GM12878 (cell line): ENCODE data around the gene SPINK8.

Experiments used
- BMI1 ChIP-seq: fragments of 450-650 bp; IDR thresholded peaks from 2 replicates; pipeline ENCODE4 v1.6.1; 2016; ENCODE audit warnings: mild to moderate bottlenecking, moderate library complexity, borderline replicate concordance
- CBX5 ChIP-seq: sonication (generic); IDR thresholded peaks from 2 replicates; pipeline ENCODE4 v1.6.1; 2016; ENCODE audit warnings: low read depth, moderate library complexity, mild to moderate bottlenecking, inconsistent platforms
- CREB1 ChIP-seq: IDR thresholded peaks from 2 replicates; pipeline ENCODE4 v1.6.1; 2012; ENCODE audit warnings: low read depth, mild to moderate bottlenecking, inconsistent platforms
- SMAD1 ChIP-seq: fragments of 450-650 bp; IDR thresholded peaks from 2 replicates; pipeline ENCODE4 v1.6.1; 2018; ENCODE audit warnings: mild to moderate bottlenecking, low read depth; ENCODE audit not compliant: partially characterized antibody
- TARDBP ChIP-seq: IDR thresholded peaks from 2 replicates; pipeline ENCODE4 v1.6.1; 2016; ENCODE audit warnings: borderline replicate concordance
- TF ChIP-seq, protein P1 (sequence below): fragments of 450-650 bp; IDR thresholded peaks from 2 replicates; pipeline ENCODE4 v1.6.1; 2017; ENCODE audit warnings: mild to moderate bottlenecking
- TF ChIP-seq, protein P2 (sequence below), 3 experiments: IDR thresholded peaks in 2 of 3; conservative IDR thresholded peaks in 1 of 3; 2 replicates each; pipeline ENCODE4 v1.5.1; 2011; ENCODE audit warnings: low read depth in 3 of 3, low read length in 3 of 3, mild to moderate bottlenecking in 3 of 3, control low read depth in 2 of 3, moderate library complexity in 2 of 3, inconsistent platforms in 1 of 3, mixed read lengths in 1 of 3; ENCODE audit not compliant: control insufficient read depth in 2 of 3, insufficient read depth in 1 of 3; ENCODE audit errors: extremely low read depth in 1 of 3
- TF ChIP-seq, protein P3 (sequence below): IDR thresholded peaks from 2 replicates; pipeline ENCODE4 v1.6.1; 2011; ENCODE audit warnings: low read depth, mild to moderate bottlenecking, low read length, moderate library complexity, borderline replicate concordance; ENCODE audit errors: extremely low read depth

DNA sequence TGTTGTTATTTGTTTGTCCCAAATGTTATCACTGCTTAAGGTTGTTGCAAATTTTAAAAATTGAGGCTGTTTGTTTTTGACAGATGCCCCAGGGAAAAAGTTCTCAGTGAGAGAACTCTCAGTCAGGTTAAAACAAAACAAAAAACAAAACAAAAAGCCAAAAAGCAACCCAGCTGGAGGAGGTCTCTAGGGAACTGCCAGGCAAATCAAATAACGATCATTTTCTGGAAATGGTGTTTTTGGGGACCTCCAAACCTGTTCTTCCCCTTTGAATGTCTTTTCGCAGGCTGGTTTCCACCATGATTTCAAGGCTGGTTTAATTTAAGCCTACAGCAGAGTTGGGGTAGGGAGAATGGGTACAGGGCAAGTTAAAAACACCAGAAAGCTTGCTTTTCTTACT is 27.2 kb downstream of the SPINK8 start:
- TF ChIP-seq, protein P1, sequence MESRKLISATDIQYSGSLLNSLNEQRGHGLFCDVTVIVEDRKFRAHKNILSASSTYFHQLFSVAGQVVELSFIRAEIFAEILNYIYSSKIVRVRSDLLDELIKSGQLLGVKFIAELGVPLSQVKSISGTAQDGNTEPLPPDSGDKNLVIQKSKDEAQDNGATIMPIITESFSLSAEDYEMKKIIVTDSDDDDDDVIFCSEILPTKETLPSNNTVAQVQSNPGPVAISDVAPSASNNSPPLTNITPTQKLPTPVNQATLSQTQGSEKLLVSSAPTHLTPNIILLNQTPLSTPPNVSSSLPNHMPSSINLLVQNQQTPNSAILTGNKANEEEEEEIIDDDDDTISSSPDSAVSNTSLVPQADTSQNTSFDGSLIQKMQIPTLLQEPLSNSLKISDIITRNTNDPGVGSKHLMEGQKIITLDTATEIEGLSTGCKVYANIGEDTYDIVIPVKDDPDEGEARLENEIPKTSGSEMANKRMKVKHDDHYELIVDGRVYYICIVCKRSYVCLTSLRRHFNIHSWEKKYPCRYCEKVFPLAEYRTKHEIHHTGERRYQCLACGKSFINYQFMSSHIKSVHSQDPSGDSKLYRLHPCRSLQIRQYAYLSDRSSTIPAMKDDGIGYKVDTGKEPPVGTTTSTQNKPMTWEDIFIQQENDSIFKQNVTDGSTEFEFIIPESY: no peak
- TF ChIP-seq, protein P2, sequence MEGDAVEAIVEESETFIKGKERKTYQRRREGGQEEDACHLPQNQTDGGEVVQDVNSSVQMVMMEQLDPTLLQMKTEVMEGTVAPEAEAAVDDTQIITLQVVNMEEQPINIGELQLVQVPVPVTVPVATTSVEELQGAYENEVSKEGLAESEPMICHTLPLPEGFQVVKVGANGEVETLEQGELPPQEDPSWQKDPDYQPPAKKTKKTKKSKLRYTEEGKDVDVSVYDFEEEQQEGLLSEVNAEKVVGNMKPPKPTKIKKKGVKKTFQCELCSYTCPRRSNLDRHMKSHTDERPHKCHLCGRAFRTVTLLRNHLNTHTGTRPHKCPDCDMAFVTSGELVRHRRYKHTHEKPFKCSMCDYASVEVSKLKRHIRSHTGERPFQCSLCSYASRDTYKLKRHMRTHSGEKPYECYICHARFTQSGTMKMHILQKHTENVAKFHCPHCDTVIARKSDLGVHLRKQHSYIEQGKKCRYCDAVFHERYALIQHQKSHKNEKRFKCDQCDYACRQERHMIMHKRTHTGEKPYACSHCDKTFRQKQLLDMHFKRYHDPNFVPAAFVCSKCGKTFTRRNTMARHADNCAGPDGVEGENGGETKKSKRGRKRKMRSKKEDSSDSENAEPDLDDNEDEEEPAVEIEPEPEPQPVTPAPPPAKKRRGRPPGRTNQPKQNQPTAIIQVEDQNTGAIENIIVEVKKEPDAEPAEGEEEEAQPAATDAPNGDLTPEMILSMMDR (IDR thresholded peaks at IDR 0.05 in 2 of 3, conservative IDR thresholded peaks at IDR 0.05 in 1 of 3; ENCODE audit: control insufficient read depth in 2 of 3, extremely low read depth in 1 of 3, insufficient read depth in 1 of 3, low read depth in 3 of 3, low read length in 3 of 3): no peak
- no peak for TF ChIP-seq SMAD1
- TF ChIP-seq, protein P3, sequence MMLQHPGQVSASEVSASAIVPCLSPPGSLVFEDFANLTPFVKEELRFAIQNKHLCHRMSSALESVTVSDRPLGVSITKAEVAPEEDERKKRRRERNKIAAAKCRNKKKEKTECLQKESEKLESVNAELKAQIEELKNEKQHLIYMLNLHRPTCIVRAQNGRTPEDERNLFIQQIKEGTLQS: no peak
- TF ChIP-seq TARDBP: no peak
- TF ChIP-seq CREB1: no peak
- no peak for TF ChIP-seq BMI1
- TF ChIP-seq CBX5: no peak
